Measurements from ENCODE around the gene GABARAP.

- TF ChIP-seq POLR2A (IDR thresholded peaks at IDR 0.05) (no peak), CTCF (IDR thresholded peaks at IDR 0.05) (no peak)
Observed at GRCh38 chr17:7218166-7218565, 24.1 kb downstream of the GABARAP start.
